A549 treated with dexamethasone at 1 μM for 4 hours (cell line): ENCODE measurements around the gene NCR3LG1. TPM values are rescaled to one million over a fixed set of nuclear protein-coding genes. Genes with fewer than 3 reads are reported as not detected.

ENCODE experiments used
- total RNA-seq: library from RNA; stranded (reverse); fragments of 200-300 nt; extraction: Qiagen RNA extraction; gene quantifications from 5 replicates; pipeline ENCODE4 v1.2.3, GENCODE V29; 2022

Gene NCR3LG1, protein sequence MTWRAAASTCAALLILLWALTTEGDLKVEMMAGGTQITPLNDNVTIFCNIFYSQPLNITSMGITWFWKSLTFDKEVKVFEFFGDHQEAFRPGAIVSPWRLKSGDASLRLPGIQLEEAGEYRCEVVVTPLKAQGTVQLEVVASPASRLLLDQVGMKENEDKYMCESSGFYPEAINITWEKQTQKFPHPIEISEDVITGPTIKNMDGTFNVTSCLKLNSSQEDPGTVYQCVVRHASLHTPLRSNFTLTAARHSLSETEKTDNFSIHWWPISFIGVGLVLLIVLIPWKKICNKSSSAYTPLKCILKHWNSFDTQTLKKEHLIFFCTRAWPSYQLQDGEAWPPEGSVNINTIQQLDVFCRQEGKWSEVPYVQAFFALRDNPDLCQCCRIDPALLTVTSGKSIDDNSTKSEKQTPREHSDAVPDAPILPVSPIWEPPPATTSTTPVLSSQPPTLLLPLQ
- total RNA-seq = 1.9 to 3.7 TPM (median 2.8 TPM) in 5 replicates

DNA sequence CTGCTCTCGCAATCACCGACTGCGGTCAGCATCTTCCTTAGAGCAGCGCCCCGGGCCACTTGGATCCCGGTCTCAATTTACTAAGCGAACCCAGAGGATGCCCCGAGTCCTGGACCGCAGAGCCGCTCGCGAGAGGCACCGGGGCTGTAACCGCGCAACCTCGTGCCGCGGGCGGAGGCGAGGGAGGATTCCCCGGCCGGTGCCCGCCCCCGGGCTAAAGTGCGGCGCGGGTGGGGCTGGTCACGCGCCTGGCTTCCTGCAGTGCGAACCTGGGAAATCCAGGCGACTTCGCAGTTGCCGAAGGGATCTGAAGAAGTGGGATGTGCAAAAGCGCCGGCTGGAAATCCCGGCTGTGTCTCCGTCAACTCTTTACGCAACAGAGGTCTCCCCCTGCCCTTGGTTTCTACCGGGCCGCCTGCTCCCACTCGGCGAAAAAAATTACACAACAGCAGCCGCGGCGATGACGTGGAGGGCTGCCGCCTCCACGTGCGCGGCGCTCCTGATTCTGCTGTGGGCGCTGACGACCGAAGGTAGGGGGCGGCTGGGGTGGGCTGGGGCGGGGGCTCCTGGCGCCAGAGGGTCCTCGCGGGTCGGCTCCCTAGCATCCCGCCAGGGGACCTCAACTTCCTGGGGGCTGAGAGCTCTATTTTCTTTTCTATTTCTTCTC lies at the start of gene NCR3LG1:
Gene NCR3LG1, plus strand, starts transcription at position 291 of the 667 bp plus-strand sequence. Its CDS starts 170 bp downstream, at position 461.

DNA sequence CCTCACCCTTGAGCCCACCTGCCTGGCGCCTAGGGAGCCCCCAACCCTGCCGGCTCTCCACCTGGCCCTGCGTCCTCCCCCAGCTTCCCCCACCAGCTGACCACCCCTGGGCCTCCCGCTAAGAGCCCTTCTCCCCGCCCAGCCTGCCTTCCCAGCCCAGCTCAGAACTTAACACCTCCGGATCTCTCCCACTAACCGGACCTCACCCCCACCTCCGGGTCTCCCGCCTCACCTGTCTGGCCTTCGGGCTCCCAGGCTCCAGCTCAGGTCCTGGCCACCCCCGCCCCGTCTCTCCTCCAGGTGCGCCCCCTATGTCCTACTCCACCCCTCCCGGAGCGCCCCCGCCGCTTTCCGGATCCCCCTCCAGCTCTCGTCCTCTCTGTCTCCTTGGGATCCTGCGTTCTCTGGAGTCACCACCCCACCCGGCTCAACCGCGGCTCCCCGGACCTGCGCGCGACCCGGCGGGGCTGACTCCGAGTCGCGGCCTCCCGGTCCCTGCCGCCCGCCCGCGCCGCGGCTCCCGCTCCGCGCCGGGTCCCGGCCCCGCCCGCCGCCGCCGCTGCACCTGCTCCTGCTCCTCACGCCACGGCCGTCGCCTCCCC lies 37.1 kb downstream of the NCR3LG1 start, which contains the start of gene KCNJ11:
Gene KCNJ11, minus strand, starts transcription at position 51 of the 602 bp plus-strand sequence. CDS start 568 bp downstream, outside the sequence.

Other genes starting within 250 kb of the NCR3LG1 start
- 10.2 to 23.3 TPM (median 19.2 TPM) in 5 replicates for gene PIK3C2A, start 143.8 kb upstream of the NCR3LG1 start, total RNA-seq
- gene NUCB2, start 75.1 kb upstream of the NCR3LG1 start, total RNA-seq = 30.9 to 37.1 TPM (median 35.1 TPM) in 5 replicates
- 6.1 to 8.7 TPM (median 8.1 TPM) in 5 replicates for gene KCNJ11, start 36.9 kb downstream of the NCR3LG1 start, total RNA-seq
- 6.9 to 14.7 TPM (median 10.1 TPM) in 5 replicates for gene ABCC8, start 125.0 kb downstream of the NCR3LG1 start, total RNA-seq
- 0.88 to 1.8 TPM (median 1.2 TPM) in 5 replicates for gene USH1C, start 192.6 kb downstream of the NCR3LG1 start, total RNA-seq
- gene OTOG, start 195.5 kb downstream of the NCR3LG1 start, total RNA-seq = not detected in 5 replicates